Measurements from ENCODE around the gene AIFM3. TPM values are rescaled to one million over a fixed set of nuclear protein-coding genes. Genes with fewer than 3 reads are reported as not detected.

The AIFM3 gene
- total and polyA plus RNA-seq, 2 donors (not counting 1 experiment from before 2014, with no cell fraction given), result 3.0 to 6.0 TPM

DNA sequence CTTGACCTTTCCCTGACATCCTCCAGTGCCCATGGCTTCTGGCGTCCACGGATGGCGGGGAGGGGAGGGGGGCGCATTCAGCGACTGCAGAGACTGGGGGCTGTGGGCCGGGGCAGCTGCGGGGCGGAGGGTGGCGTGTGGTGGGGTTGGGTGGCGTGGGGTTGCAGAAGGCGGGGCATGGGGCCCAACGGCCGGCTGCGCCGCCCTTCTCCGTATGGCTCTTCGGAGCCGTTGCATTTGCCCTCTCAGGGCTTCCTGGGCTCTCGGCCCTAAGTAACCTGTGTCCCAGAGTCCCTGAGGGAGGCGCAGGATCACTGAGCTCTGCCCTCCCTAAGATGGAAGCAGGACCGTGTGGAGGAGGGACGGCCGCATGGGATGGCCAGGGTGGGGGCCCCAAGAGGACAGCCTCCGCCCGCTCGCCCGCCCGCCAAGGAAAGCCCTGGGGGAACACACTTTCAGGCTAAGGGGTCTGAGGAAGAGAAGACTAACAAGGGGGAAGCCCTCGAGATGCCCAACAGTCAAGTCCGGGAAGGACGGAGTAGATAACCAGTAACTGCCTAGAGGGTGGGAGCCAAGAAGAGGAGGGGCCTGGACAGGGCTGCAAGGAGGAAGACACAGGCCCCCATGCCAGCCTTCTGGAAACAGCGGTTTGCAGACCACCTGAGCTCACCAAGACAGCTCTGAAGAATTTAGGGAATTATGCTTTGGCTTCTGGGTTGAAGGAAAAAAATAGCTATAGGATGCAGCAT, 9.2 kb upstream of the AIFM3 start:
- no peaks in the 10 kb centered on the region for H3K9me3 ChIP-seq (ENCODE audit: control extremely low read depth in 1 of 3, control insufficient read depth in 2 of 3, insufficient read depth in 1 of 3, low read length in 2 of 3)
- peak overlapping the region; percentile 72 for H2AFZ ChIP-seq (ENCODE audit: insufficient read depth, low read depth, low read length, poor library complexity, severe bottlenecking)
- no peak overlapping the region for H3K27ac Mint-ChIP-seq
- H3K4me3 Mint-ChIP-seq, result peak overlapping the region; percentile 83
- POLR2A ChIA-PET, result no interaction called here
- H3K36me3 ChIP-seq (replicated peaks in 1 of 2; ENCODE audit: control extremely low read depth in 1 of 2, control insufficient read depth in 1 of 2, extremely low read depth in 1 of 2, insufficient read depth in 2 of 2, low read length in 1 of 2), result peaks cover 2 to 10% of the 10 kb centered on the region in 2 experiments
- CTCF ChIA-PET, result interaction anchor here (0.5 to 2.1 kb wide), 6 partner anchors 10 to 72 kb away, joined by 3 to 8 read pairs (median 4); partner anchors contain the start of gene LZTR1
- peak; percentile 69 for ATAC-seq (ENCODE audit: low read depth)
- H3K9ac ChIP-seq (ENCODE audit: low read length), result peak overlapping the region; percentile 76
- intact Hi-C loops (cut with micrococcal nuclease), result loop anchor here (5.0 kb wide), 1 partner anchor 41 kb away; the partner anchor contains the start of gene CRKL
- H3K27me3 Mint-ChIP-seq, result peaks cover 13% of the 10 kb centered on the region
- peaks cover 4% of the 10 kb centered on the region for H3K79me2 ChIP-seq (ENCODE audit: control insufficient read depth, insufficient read depth, low read length)
- TF ChIP-seq, protein P1, sequence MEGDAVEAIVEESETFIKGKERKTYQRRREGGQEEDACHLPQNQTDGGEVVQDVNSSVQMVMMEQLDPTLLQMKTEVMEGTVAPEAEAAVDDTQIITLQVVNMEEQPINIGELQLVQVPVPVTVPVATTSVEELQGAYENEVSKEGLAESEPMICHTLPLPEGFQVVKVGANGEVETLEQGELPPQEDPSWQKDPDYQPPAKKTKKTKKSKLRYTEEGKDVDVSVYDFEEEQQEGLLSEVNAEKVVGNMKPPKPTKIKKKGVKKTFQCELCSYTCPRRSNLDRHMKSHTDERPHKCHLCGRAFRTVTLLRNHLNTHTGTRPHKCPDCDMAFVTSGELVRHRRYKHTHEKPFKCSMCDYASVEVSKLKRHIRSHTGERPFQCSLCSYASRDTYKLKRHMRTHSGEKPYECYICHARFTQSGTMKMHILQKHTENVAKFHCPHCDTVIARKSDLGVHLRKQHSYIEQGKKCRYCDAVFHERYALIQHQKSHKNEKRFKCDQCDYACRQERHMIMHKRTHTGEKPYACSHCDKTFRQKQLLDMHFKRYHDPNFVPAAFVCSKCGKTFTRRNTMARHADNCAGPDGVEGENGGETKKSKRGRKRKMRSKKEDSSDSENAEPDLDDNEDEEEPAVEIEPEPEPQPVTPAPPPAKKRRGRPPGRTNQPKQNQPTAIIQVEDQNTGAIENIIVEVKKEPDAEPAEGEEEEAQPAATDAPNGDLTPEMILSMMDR (IDR thresholded peaks at IDR 0.05), result no peak
- TF ChIP-seq EZH2 (IDR thresholded peaks at IDR 0.05; ENCODE audit: borderline replicate concordance, insufficient read depth, low read depth, low read length, poor library complexity, severe bottlenecking), result no peak
- peaks cover 16 to 23% of the 10 kb centered on the region in 2 donors for H3K4me1 ChIP-seq (ENCODE audit: control insufficient read depth in 2 of 2, insufficient read depth in 2 of 2, low read length in 2 of 2)
- no peaks in the 10 kb centered on the region for H3K9me3 Mint-ChIP-seq (ENCODE audit: insufficient read depth)
- WGBS (ENCODE audit: insufficient coverage), result 3% methylated on average over 25 of the region's 32 CpGs
- H3K4me1 Mint-ChIP-seq, result peaks cover 20% of the 10 kb centered on the region
- peak overlapping the region; percentile 92 for H3K4me2 ChIP-seq (replicated peaks; ENCODE audit: low read depth, low read length, poor library complexity, severe bottlenecking)
- H3K4me3 ChIP-seq (ENCODE audit: control extremely low read depth in 1 of 5, extremely low read depth in 1 of 5, insufficient read depth in 1 of 5, low read depth in 2 of 5, low read length in 4 of 5), result peak overlapping the region in 4 of 5 experiments; percentile 55 to 69 (median 60)
- H3K27ac ChIP-seq (ENCODE audit: low read length in 2 of 2), result peak overlapping the region in 1 of 2 donors; percentile 10
- peaks cover 0 to 29% (median 7%) of the 10 kb centered on the region in 4 experiments for H3K27me3 ChIP-seq (replicated peaks in 1 of 4; ENCODE audit: control extremely low read depth in 1 of 4, control insufficient read depth in 3 of 4, insufficient read depth in 4 of 4, low read length in 3 of 4)
- DNase-seq, result peak; percentile 45
- H4K20me1 ChIP-seq (ENCODE audit: control insufficient read depth, insufficient read depth, low read length, poor library complexity, severe bottlenecking), result peaks cover 17% of the 10 kb centered on the region
